Stimulated activated naive CD8-positive, alpha-beta T cell treated with anti-CD3 and anti-CD28 coated beads, Interleukin-15, amount 100 ng/mL, for 72 hours (primary cell): ENCODE results near the gene HES7.

Experiments used
- ATAC-seq: fragments of 150-1000 bp; cut with Tn5 transposase; 2 replicates; pipeline ENCODE4 v1.10.0; 2021; ENCODE audit warnings: mild to moderate bottlenecking, moderate library complexity
- DNase-seq, 2 donors: peaks; one replicate each; pipeline ENCODE4 v3.0.0; 2021 to 2022
- H3K27ac Mint-ChIP-seq, 2 donors: one replicate each; pipeline ENCODE4 v1.8.0; 2022; ENCODE audit warnings: mild to moderate bottlenecking in 2 of 2, mixed read lengths in 2 of 2, moderate library complexity in 2 of 2
- H3K27me3 Mint-ChIP-seq: one replicate; pipeline ENCODE4 v1.8.0; 2022; ENCODE audit warnings: mixed read lengths
- H3K4me1 Mint-ChIP-seq: one replicate; pipeline ENCODE4 v1.8.0; 2022; ENCODE audit warnings: mild to moderate bottlenecking, mixed read lengths
- H3K4me3 Mint-ChIP-seq, 2 donors: one replicate each; pipeline ENCODE4 v1.8.0; 2022; ENCODE audit warnings: mild to moderate bottlenecking in 2 of 2, mixed read lengths in 2 of 2, moderate library complexity in 1 of 2
- H3K9me3 Mint-ChIP-seq, 2 donors: one replicate each; pipeline ENCODE4 v1.8.0; 2022; ENCODE audit warnings: mixed read lengths in 2 of 2

The HES7 gene

GRCh38 chr17:8141045-8141444, 17.1 kb upstream of the HES7 start:
- H3K4me3 Mint-ChIP-seq = no peak overlapping the region
- peak overlapping the region in 1 of 2 donors; percentile 4 for H3K27ac Mint-ChIP-seq

GRCh38 chr17:8140065-8141029, 16.4 kb upstream of the HES7 start:
- ATAC-seq = no peak
- no peaks in the 10 kb centered on the region for H3K9me3 Mint-ChIP-seq
- H3K27ac Mint-ChIP-seq = peak overlapping the region in 1 of 2 donors; percentile 35
- H3K27me3 Mint-ChIP-seq = no peaks in the 10 kb centered on the region
- peaks cover 6% of the 10 kb centered on the region for H3K4me1 Mint-ChIP-seq
- DNase-seq = no peak
- peak overlapping the region in 1 of 2 donors; percentile 27 for H3K4me3 Mint-ChIP-seq

More at GRCh38 chr17:8141045-8141444, 17.1 kb upstream of the HES7 start:
- Mint-ChIP-seq H3K27me3 (no peaks in the 10 kb centered on the region), H3K4me1 (peaks cover 9% of the 10 kb centered on the region), H3K9me3 (no peaks in the 10 kb centered on the region)
- DNase-seq (no peak), ATAC-seq (no peak)

GRCh38 chr17:8138672-8139371, 14.9 kb upstream of the HES7 start:
- Mint-ChIP-seq H3K27ac (no peak overlapping the region), H3K9me3 (no peaks in the 10 kb centered on the region), H3K27me3 (no peaks in the 10 kb centered on the region), H3K4me1 (peaks cover 6% of the 10 kb centered on the region), H3K4me3 (no peak overlapping the region)
- DNase-seq = peak; percentile 98 to 99
- peak; percentile 94 for ATAC-seq

- H3K27ac Mint-ChIP-seq = no peak overlapping the region
- DNase-seq = no peak
- H3K27me3 Mint-ChIP-seq = no peaks in the 10 kb centered on the region
- ATAC-seq = peak; percentile 0
- no peak overlapping the region for H3K4me3 Mint-ChIP-seq
- peaks cover 6% of the 10 kb centered on the region for H3K4me1 Mint-ChIP-seq
- H3K9me3 Mint-ChIP-seq = no peaks in the 10 kb centered on the region
Measured at GRCh38 chr17:8138374-8138671, 14.4 kb upstream of the HES7 start.

GRCh38 chr17:8137645-8138373, 13.9 kb upstream of the HES7 start:
- ATAC-seq (no peak), DNase-seq (no peak)
- no peaks in the 10 kb centered on the region for H3K9me3 Mint-ChIP-seq
- no peaks in the 10 kb centered on the region for H3K27me3 Mint-ChIP-seq
- no peak overlapping the region for H3K27ac Mint-ChIP-seq
- no peak overlapping the region for H3K4me3 Mint-ChIP-seq
- H3K4me1 Mint-ChIP-seq = peaks cover 6% of the 10 kb centered on the region

GRCh38 chr17:8133941-8134340, 10.0 kb upstream of the HES7 start:
- Mint-ChIP-seq H3K4me1 (no peaks in the 10 kb centered on the region), H3K27ac (no peak overlapping the region)
- no peak for ATAC-seq

GRCh38 chr17:8133399-8133798, 9.5 kb upstream of the HES7 start:
- H3K4me3 Mint-ChIP-seq = no peak overlapping the region
- DNase-seq = no peak
- no peak for ATAC-seq
- H3K9me3 Mint-ChIP-seq = no peaks in the 10 kb centered on the region
- H3K4me1 Mint-ChIP-seq = no peaks in the 10 kb centered on the region
- no peaks in the 10 kb centered on the region for H3K27me3 Mint-ChIP-seq
- H3K27ac Mint-ChIP-seq = no peak overlapping the region

More at GRCh38 chr17:8133941-8134340, 10.0 kb upstream of the HES7 start:
- H3K9me3 Mint-ChIP-seq = no peaks in the 10 kb centered on the region
- H3K4me3 Mint-ChIP-seq = no peak overlapping the region
- no peaks in the 10 kb centered on the region for H3K27me3 Mint-ChIP-seq
- DNase-seq = no peak

GRCh38 chr17:8131844-8132441, 8.0 kb upstream of the HES7 start:
- Mint-ChIP-seq H3K9me3 (no peaks in the 10 kb centered on the region), H3K27me3 (peaks cover 6% of the 10 kb centered on the region), H3K4me3 (no peak overlapping the region), H3K27ac (no peak overlapping the region), H3K4me1 (peaks cover 5% of the 10 kb centered on the region)
- ATAC-seq (no peak), DNase-seq (no peak)

- ATAC-seq (no peak), DNase-seq (no peak)
- Mint-ChIP-seq H3K27me3 (peaks cover 27% of the 10 kb centered on the region), H3K27ac (no peak overlapping the region), H3K9me3 (no peaks in the 10 kb centered on the region), H3K4me1 (peaks cover 42% of the 10 kb centered on the region), H3K4me3 (no peak overlapping the region)
Measured at GRCh38 chr17:8128125-8128784, 4.3 kb upstream of the HES7 start.

GRCh38 chr17:8126491-8127066, 2.7 kb upstream of the HES7 start:
- peaks cover 54% of the 10 kb centered on the region for H3K4me1 Mint-ChIP-seq
- H3K4me3 Mint-ChIP-seq = peak overlapping the region; percentile 96 to 99
- ATAC-seq = peak; percentile 39
- H3K9me3 Mint-ChIP-seq = no peaks in the 10 kb centered on the region
- DNase-seq = peak; percentile 49 to 59
- peaks cover 37% of the 10 kb centered on the region for H3K27me3 Mint-ChIP-seq
- H3K27ac Mint-ChIP-seq = peak overlapping the region; percentile 73 to 98

GRCh38 chr17:8125947-8126490, 2.1 kb upstream of the HES7 start:
- H3K4me1 Mint-ChIP-seq = peaks cover 57% of the 10 kb centered on the region

GRCh38 chr17:8125154-8125946, 1.4 kb upstream of the HES7 start:
- H3K27me3 Mint-ChIP-seq = peaks cover 37% of the 10 kb centered on the region
- peak overlapping the region; percentile 91 for H3K4me3 Mint-ChIP-seq
- no peaks in the 10 kb centered on the region for H3K9me3 Mint-ChIP-seq
- peaks cover 63% of the 10 kb centered on the region for H3K4me1 Mint-ChIP-seq
- ATAC-seq = peak; percentile 38
- DNase-seq = peak; percentile 90 to 92
- peak overlapping the region; percentile 85 to 100 for H3K27ac Mint-ChIP-seq

More at GRCh38 chr17:8125947-8126490, 2.1 kb upstream of the HES7 start:
- Mint-ChIP-seq H3K9me3 (no peaks in the 10 kb centered on the region), H3K27ac (peak overlapping the region; percentile 81 to 100), H3K4me3 (peak overlapping the region; percentile 91), H3K27me3 (peaks cover 37% of the 10 kb centered on the region)
- peak; percentile 38 to 46 for DNase-seq
- no peak for ATAC-seq

- Mint-ChIP-seq H3K27me3 (peaks cover 37% of the 10 kb centered on the region), H3K4me3 (peak overlapping the region; percentile 91), H3K9me3 (no peaks in the 10 kb centered on the region), H3K4me1 (peaks cover 71% of the 10 kb centered on the region), H3K27ac (peak overlapping the region; percentile 85 to 100)
- no peak for ATAC-seq
- DNase-seq = peak; percentile 40 to 50
Measured at GRCh38 chr17:8124350-8125153, 646 bp upstream of the HES7 start.
